Activated T-helper 1 cell treated with anti-CD3 and anti-CD28 coated beads, Interleukin-12 subunit alpha, Interleukin-12 subunit beta, Interleukin-2, Interleukin-4 antibody, amounts not matched to agents 30 ng/mL and 10 ng/mL and 1 ng/mL, durations not matched to agents 14 hours and 24 hours and 36 hours (primary cell): ENCODE measurements around the gene OGFOD2. TPM values are rescaled to one million over a fixed set of nuclear protein-coding genes. Genes with fewer than 3 reads are reported as not detected.

ENCODE experiments used
- DNase-seq: peaks from one replicate; pipeline ENCODE4 v3.0.0; 2021; ENCODE audit warnings: low spot score
- H3K27ac Mint-ChIP-seq: one replicate; pipeline ENCODE4 v1.8.0; 2021; ENCODE audit warnings: mild to moderate bottlenecking, mixed read lengths
- H3K27me3 Mint-ChIP-seq: one replicate; pipeline ENCODE4 v1.8.0; 2022; ENCODE audit warnings: mild to moderate bottlenecking, moderate library complexity, mixed read lengths; ENCODE audit not compliant: insufficient read depth
- H3K36me3 Mint-ChIP-seq: one replicate; pipeline ENCODE4 v1.8.0; 2021; ENCODE audit warnings: low read depth, mixed read lengths
- H3K4me1 Mint-ChIP-seq: one replicate; pipeline ENCODE4 v1.8.0; 2021; ENCODE audit warnings: low read depth, mixed read lengths
- H3K4me3 Mint-ChIP-seq: one replicate; pipeline ENCODE4 v1.8.0; 2021; ENCODE audit warnings: mild to moderate bottlenecking, moderate library complexity, mixed read lengths
- H3K9me3 Mint-ChIP-seq: one replicate; pipeline ENCODE4 v1.8.0; 2021; ENCODE audit warnings: mixed read lengths
- intact Hi-C: fragments of 100-400 bp; cut with micrococcal nuclease; formaldehyde crosslinking; loops from one replicate; pipeline ENCODE4 v1.15.1; 2024
- total RNA-seq: library from RNA; stranded (reverse); gene quantifications from 2 replicates; pipeline ENCODE4 v1.2.3, GENCODE V29; 2022

Gene OGFOD2
- total RNA-seq, 1 donor from 2014 or later = 22.1 TPM

- no peak for DNase-seq
- no peaks in the 10 kb centered on the region for H3K9me3 Mint-ChIP-seq
- peaks cover 7% of the 10 kb centered on the region for H3K36me3 Mint-ChIP-seq
- no peak overlapping the region for H3K4me3 Mint-ChIP-seq
- H3K4me1 Mint-ChIP-seq = peaks cover 12% of the 10 kb centered on the region
- intact Hi-C loops = no loop called here
- H3K27ac Mint-ChIP-seq = no peak overlapping the region
- no peaks in the 10 kb centered on the region for H3K27me3 Mint-ChIP-seq
Observed at GRCh38 chr12:122989225-122989839, 14.3 kb downstream of the OGFOD2 start.

GRCh38 chr12:122989874-122990419 is 14.9 kb downstream of the OGFOD2 start:
- H3K27ac Mint-ChIP-seq = no peak overlapping the region
- DNase-seq = no peak
- H3K4me3 Mint-ChIP-seq = no peak overlapping the region
- H3K27me3 Mint-ChIP-seq = no peaks in the 10 kb centered on the region
- H3K36me3 Mint-ChIP-seq = peaks cover 5% of the 10 kb centered on the region
- intact Hi-C loops = no loop called here
- peaks cover 8% of the 10 kb centered on the region for H3K4me1 Mint-ChIP-seq
- H3K9me3 Mint-ChIP-seq = no peaks in the 10 kb centered on the region

- H3K9me3 Mint-ChIP-seq = no peaks in the 10 kb centered on the region
- no peak overlapping the region for H3K27ac Mint-ChIP-seq
- no peak for DNase-seq
- no peaks in the 10 kb centered on the region for H3K27me3 Mint-ChIP-seq
- peaks cover 7% of the 10 kb centered on the region for H3K4me1 Mint-ChIP-seq
- H3K4me3 Mint-ChIP-seq = no peak overlapping the region
- intact Hi-C loops = no loop called here
- no peaks in the 10 kb centered on the region for H3K36me3 Mint-ChIP-seq
Observed at GRCh38 chr12:122990561-122990960, 15.5 kb downstream of the OGFOD2 start.

GRCh38 chr12:122990961-122991622 is 16.0 kb downstream of the OGFOD2 start:
- intact Hi-C loops = no loop called here
- H3K36me3 Mint-ChIP-seq = no peaks in the 10 kb centered on the region
- H3K27ac Mint-ChIP-seq = no peak overlapping the region
- no peak overlapping the region for H3K4me3 Mint-ChIP-seq
- DNase-seq = no peak
- H3K27me3 Mint-ChIP-seq = no peaks in the 10 kb centered on the region
- H3K4me1 Mint-ChIP-seq = peaks cover 7% of the 10 kb centered on the region
- H3K9me3 Mint-ChIP-seq = no peaks in the 10 kb centered on the region

- Mint-ChIP-seq H3K4me1 (peaks cover 7% of the 10 kb centered on the region), H3K4me3 (no peak overlapping the region), H3K27me3 (no peaks in the 10 kb centered on the region), H3K36me3 (no peaks in the 10 kb centered on the region), H3K9me3 (no peaks in the 10 kb centered on the region), H3K27ac (no peak overlapping the region)
- no peak for DNase-seq
- intact Hi-C loops = no loop called here
Observed at GRCh38 chr12:122991623-122992275, 16.7 kb downstream of the OGFOD2 start.

GRCh38 chr12:122992386-122992785 is 17.3 kb downstream of the OGFOD2 start:
- intact Hi-C loops = no loop called here
- H3K27ac Mint-ChIP-seq = no peak overlapping the region

GRCh38 chr12:122994140-122994675 is 19.2 kb downstream of the OGFOD2 start:
- Mint-ChIP-seq H3K36me3 (no peaks in the 10 kb centered on the region), H3K27me3 (no peaks in the 10 kb centered on the region), H3K4me1 (peaks cover 7% of the 10 kb centered on the region), H3K27ac (no peak overlapping the region), H3K9me3 (no peaks in the 10 kb centered on the region), H3K4me3 (no peak overlapping the region)
- intact Hi-C loops = no loop called here
- no peak for DNase-seq

More at GRCh38 chr12:122992386-122992785, 17.3 kb downstream of the OGFOD2 start:
- Mint-ChIP-seq H3K36me3 (no peaks in the 10 kb centered on the region), H3K9me3 (no peaks in the 10 kb centered on the region), H3K4me3 (no peak overlapping the region), H3K4me1 (peaks cover 7% of the 10 kb centered on the region), H3K27me3 (no peaks in the 10 kb centered on the region)
- DNase-seq = no peak

- H3K4me3 Mint-ChIP-seq = no peak overlapping the region
- H3K27me3 Mint-ChIP-seq = no peaks in the 10 kb centered on the region
- intact Hi-C loops = no loop called here
- DNase-seq = no peak
- H3K36me3 Mint-ChIP-seq = no peaks in the 10 kb centered on the region
- H3K27ac Mint-ChIP-seq = no peak overlapping the region
- no peaks in the 10 kb centered on the region for H3K9me3 Mint-ChIP-seq
- H3K4me1 Mint-ChIP-seq = peaks cover 7% of the 10 kb centered on the region
Observed at GRCh38 chr12:122994781-122995502, 19.9 kb downstream of the OGFOD2 start.

GRCh38 chr12:122995503-122996187 is 20.6 kb downstream of the OGFOD2 start:
- intact Hi-C loops = no loop called here
- Mint-ChIP-seq H3K36me3 (no peaks in the 10 kb centered on the region), H3K4me3 (no peak overlapping the region), H3K27ac (no peak overlapping the region), H3K4me1 (peaks cover 7% of the 10 kb centered on the region), H3K9me3 (no peaks in the 10 kb centered on the region), H3K27me3 (no peaks in the 10 kb centered on the region)
- DNase-seq = no peak

- Mint-ChIP-seq H3K4me3 (no peak overlapping the region), H3K9me3 (no peaks in the 10 kb centered on the region), H3K4me1 (peaks cover 7% of the 10 kb centered on the region), H3K36me3 (no peaks in the 10 kb centered on the region), H3K27me3 (no peaks in the 10 kb centered on the region), H3K27ac (no peak overlapping the region)
- intact Hi-C loops = no loop called here
- no peak for DNase-seq
Observed at GRCh38 chr12:122996188-122996601, 21.2 kb downstream of the OGFOD2 start.

GRCh38 chr12:122996621-122997342 is 21.7 kb downstream of the OGFOD2 start:
- intact Hi-C loops = no loop called here

More at GRCh38 chr12:122996621-122997342, 21.7 kb downstream of the OGFOD2 start:
- H3K27ac Mint-ChIP-seq = no peak overlapping the region
- H3K9me3 Mint-ChIP-seq = no peaks in the 10 kb centered on the region
- no peaks in the 10 kb centered on the region for H3K36me3 Mint-ChIP-seq
- no peak overlapping the region for H3K4me3 Mint-ChIP-seq
- H3K4me1 Mint-ChIP-seq = peaks cover 7% of the 10 kb centered on the region
- no peak for DNase-seq
- no peaks in the 10 kb centered on the region for H3K27me3 Mint-ChIP-seq
